Activated T-helper 1 cell treated with anti-CD3 and anti-CD28 coated beads, Interleukin-12 subunit alpha, Interleukin-12 subunit beta, Interleukin-2, Interleukin-4 antibody, amounts not matched to agents 30 ng/mL and 10 ng/mL and 1 ng/mL, durations not matched to agents 14 hours and 24 hours and 36 hours (primary cell): ENCODE results near the gene OR10D3. TPM values are rescaled to one million over a fixed set of nuclear protein-coding genes. Genes with fewer than 3 reads are reported as not detected.

Source experiments
- total RNA-seq: library from RNA; stranded (reverse); gene quantifications from 2 replicates; pipeline ENCODE4 v1.2.3, GENCODE V29; 2022

The OR10D3 gene
- total RNA-seq, 1 donor from 2014 or later, result not detected

Other genes with a start within 250 kb of the OR10D3 start
- not detected in 2 replicates for gene OR4D5, start 243.7 kb upstream of the OR10D3 start, total RNA-seq
- not detected in 2 replicates for gene OR6T1, start 239.5 kb upstream of the OR10D3 start, total RNA-seq
- gene OR10S1, start 205.6 kb upstream of the OR10D3 start, total RNA-seq, result not detected in 2 replicates
- gene OR10G6, start 188.2 kb upstream of the OR10D3 start, total RNA-seq, result not detected in 2 replicates
- gene OR10G4, start 170.3 kb upstream of the OR10D3 start, total RNA-seq, result not detected in 2 replicates
- not detected in 2 replicates for gene OR10G9, start 160.3 kb upstream of the OR10D3 start, total RNA-seq
- not detected in 2 replicates for gene OR10G8, start 156.5 kb upstream of the OR10D3 start, total RNA-seq
- gene OR10G7, start 142.0 kb upstream of the OR10D3 start, total RNA-seq, result not detected in 2 replicates
- gene VWA5A, start 67.9 kb upstream of the OR10D3 start, total RNA-seq, result 7.9 and 8.0 TPM in 2 replicates
- gene OR8G1, start 57.8 kb downstream of the OR10D3 start, total RNA-seq, result not detected in 2 replicates
- gene OR8G5, start 73.0 kb downstream of the OR10D3 start, total RNA-seq, result not detected in 2 replicates
- gene OR8D1, start 130.6 kb downstream of the OR10D3 start, total RNA-seq, result not detected in 2 replicates
- gene OR8D2, start 136.9 kb downstream of the OR10D3 start, total RNA-seq, result not detected in 2 replicates
- gene OR8B2, start 201.2 kb downstream of the OR10D3 start, total RNA-seq, result not detected in 2 replicates
- gene OR8B3, start 215.7 kb downstream of the OR10D3 start, total RNA-seq, result not detected in 2 replicates
- gene OR8B4, start 241.5 kb downstream of the OR10D3 start, total RNA-seq, result not detected in 2 replicates